SK-N-SH (cell line): ENCODE results near the gene NDFIP1. TPM values are rescaled to one million over a fixed set of nuclear protein-coding genes. Genes with fewer than 3 reads are reported as not detected.

ENCODE experiments used
- CTCF ChIA-PET: fragments of 300-600, 350-600 bp; formaldehyde crosslinking; extraction: SDS; loops from one replicate; lab custom pipeline; 2021; lab: Yijun Ruan, JAX
- POLR2A ChIA-PET: fragments of 350-600 bp; sonication (Branson Sonifier 250); formaldehyde crosslinking; extraction: SDS; loops from one replicate; lab custom pipeline; 2020; ENCODE audit warnings: antibody characterized with exemption, inconsistent platforms; lab: Yijun Ruan, JAX
- DNase-seq: peaks from one replicate; pipeline ENCODE4 v3.0.0; 2012
- H2AFZ ChIP-seq: fragments of 200-600 bp; sonication (generic); 2 replicates; pipeline ENCODE4 v1.8.1; 2016; ENCODE audit warnings: antibody characterized with exemption, mild to moderate bottlenecking, low read depth
- H3F3A ChIP-seq: fragments of 200-600 bp; sonication (generic); replicated peaks from 2 replicates; pipeline ENCODE3; 2016; ENCODE audit warnings: antibody characterized with exemption, mild to moderate bottlenecking; ENCODE audit not compliant: insufficient read depth
- H3K27ac ChIP-seq, 2 experiments: fragments of 200-500 bp in 1 of 2; fragments of 200-600 bp in 1 of 2; sonication (Bioruptor generic) in 1 of 2; sonication (generic), shearing (Covaris generic) in 1 of 2; 2 replicates each; pipeline versions ENCODE4 v1.5.1 to v1.6.1; 2014 to 2016; ENCODE audit warnings: low read depth in 2 of 2, inconsistent platforms in 1 of 2, low read length in 1 of 2, mild to moderate bottlenecking in 1 of 2, mixed read lengths in 1 of 2
- H3K27me3 ChIP-seq: fragments of 200-600 bp; sonication (generic), shearing (Covaris generic); 2 replicates; pipeline ENCODE4 v1.6.1; 2016; ENCODE audit warnings: mixed run types; ENCODE audit not compliant: insufficient read depth
- H3K36me3 ChIP-seq, 2 experiments: fragments of 200-500 bp in 1 of 2; fragments of 200-600 bp in 1 of 2; sonication (Bioruptor generic) in 1 of 2; sonication (generic) in 1 of 2; replicated peaks in 1 of 2; 2 replicates each; pipeline versions ENCODE3 to v1.5.1; 2014 to 2016; ENCODE audit warnings: low read length in 1 of 2, mild to moderate bottlenecking in 1 of 2; ENCODE audit not compliant: insufficient read depth in 2 of 2, control insufficient read depth in 1 of 2
- H3K4me1 ChIP-seq, 2 experiments: fragments of 200-500 bp in 1 of 2; fragments of 200-600 bp in 1 of 2; sonication (Bioruptor generic) in 1 of 2; sonication (generic), shearing (Covaris generic) in 1 of 2; 2 replicates each; pipeline versions ENCODE4 v1.5.1 to v1.6.1; 2014 to 2016; ENCODE audit warnings: low read depth in 1 of 2, low read length in 1 of 2, mixed run types in 1 of 2; ENCODE audit not compliant: insufficient read depth in 2 of 2, control insufficient read depth in 1 of 2
- H3K4me2 ChIP-seq: fragments of 200-600 bp; sonication (generic), shearing (Covaris generic); 2 replicates; pipeline ENCODE4 v1.6.1; 2017; ENCODE audit warnings: mixed run types
- H3K4me3 ChIP-seq, 2 experiments: fragments of 200-500 bp in 1 of 2; fragments of 200-600 bp in 1 of 2; sonication (Bioruptor generic) in 1 of 2; sonication (generic), shearing (Covaris generic) in 1 of 2; 2 replicates each; pipeline versions ENCODE4 v1.5.1 to v1.8.1; 2014 to 2016; ENCODE audit warnings: low read depth in 2 of 2, inconsistent platforms in 1 of 2, low read length in 1 of 2, mild to moderate bottlenecking in 1 of 2, mixed read lengths in 1 of 2, moderate library complexity in 1 of 2
- H3K79me2 ChIP-seq: fragments of 200-600 bp; sonication (generic); 2 replicates; pipeline ENCODE4 v1.8.1; 2017; ENCODE audit warnings: mild to moderate bottlenecking; ENCODE audit not compliant: insufficient read depth
- H3K9ac ChIP-seq: fragments of 200-600 bp; sonication (generic); 2 replicates; pipeline ENCODE4 v1.6.1; 2017; ENCODE audit warnings: mixed run types
- H3K9me2 ChIP-seq: fragments of 200-600 bp; sonication (generic); 2 replicates; pipeline ENCODE4 v1.6.1; 2017; ENCODE audit warnings: mixed run types
- H3K9me3 ChIP-seq: fragments of 200-600 bp; sonication (generic); 2 replicates; pipeline ENCODE4 v1.6.1; 2017; ENCODE audit warnings: mixed run types, mild to moderate bottlenecking, moderate library complexity
- H4K20me1 ChIP-seq: fragments of 200-600 bp; sonication (generic); 2 replicates; pipeline ENCODE4 v1.6.1; 2017; ENCODE audit warnings: mild to moderate bottlenecking, mixed run types; ENCODE audit not compliant: insufficient read depth
- CHD2 ChIP-seq: fragments of 150-350 bp; IDR thresholded peaks from 2 replicates; pipeline ENCODE4 v1.6.1; 2018; ENCODE audit warnings: low read length; ENCODE audit not compliant: partially characterized antibody
- EZH2phosphoT487 ChIP-seq: fragments of 200-600 bp; sonication (generic); IDR thresholded peaks from 2 replicates; pipeline ENCODE4 v1.6.1; 2017; ENCODE audit warnings: low read depth, mixed run types, mild to moderate bottlenecking, antibody characterized with exemption, moderate library complexity, borderline replicate concordance
- FOSL2 ChIP-seq: IDR thresholded peaks from 2 replicates; pipeline ENCODE4 v1.4.0; 2012; ENCODE audit warnings: low read depth, mild to moderate bottlenecking, moderate library complexity, borderline replicate concordance
- FOXJ3 ChIP-seq: sonication (generic); formaldehyde crosslinking; IDR thresholded peaks from 2 replicates; pipeline ENCODE4 v1.5.1; 2020; ENCODE audit warnings: mild to moderate bottlenecking, missing genetic modification reagents
- FOXM1 ChIP-seq: IDR thresholded peaks from 2 replicates; pipeline ENCODE4 v1.4.0; 2012; ENCODE audit warnings: low read depth, mild to moderate bottlenecking
- GABPA ChIP-seq: IDR thresholded peaks from 2 replicates; pipeline ENCODE4 v1.4.0; 2012; ENCODE audit warnings: low read depth, mild to moderate bottlenecking
- GATA2 ChIP-seq: sonication (generic); formaldehyde crosslinking; IDR thresholded peaks from 2 replicates; pipeline ENCODE4 v1.5.0; 2020; ENCODE audit warnings: mild to moderate bottlenecking, missing genetic modification reagents
- JUND ChIP-seq: IDR thresholded peaks from 2 replicates; pipeline ENCODE4 v1.4.0; 2012
- MAX ChIP-seq: IDR thresholded peaks from 2 replicates; pipeline ENCODE4 v1.4.0; 2012; ENCODE audit warnings: low read depth
- MXI1 ChIP-seq: IDR thresholded peaks from 2 replicates; pipeline ENCODE4 v1.6.1; 2012; ENCODE audit warnings: mild to moderate bottlenecking, low read depth, low read length, improper control_type of control experiment
- NRF1 ChIP-seq: IDR thresholded peaks from 2 replicates; pipeline ENCODE4 v1.6.1; 2012; ENCODE audit warnings: low read depth, mild to moderate bottlenecking, low read length
- RAD21 ChIP-seq: IDR thresholded peaks from 2 replicates; pipeline ENCODE4 v1.6.1; 2012; ENCODE audit warnings: mild to moderate bottlenecking, low read length
- RFX5 ChIP-seq: IDR thresholded peaks from 2 replicates; pipeline ENCODE4 v1.6.1; 2012; ENCODE audit warnings: mild to moderate bottlenecking, improper control_type of control experiment, low read length
- RXRA ChIP-seq: IDR thresholded peaks from 2 replicates; pipeline ENCODE4 v1.4.0; 2012; ENCODE audit warnings: low read depth, mild to moderate bottlenecking, borderline replicate concordance
- SIN3A ChIP-seq: IDR thresholded peaks from 2 replicates; pipeline ENCODE4 v1.6.1; 2012; ENCODE audit warnings: low read depth, mild to moderate bottlenecking, low read length, moderate library complexity, borderline replicate concordance
- TCF12 ChIP-seq: IDR thresholded peaks from 2 replicates; pipeline ENCODE4 v1.4.0; 2012
- TEAD4 ChIP-seq: IDR thresholded peaks from 2 replicates; pipeline ENCODE4 v1.4.0; 2012; ENCODE audit warnings: mild to moderate bottlenecking, borderline replicate concordance; ENCODE audit not compliant: insufficient read depth
- WGBS: methylation state at CpG from one replicate; pipeline ENCODE4 v1.1.6; 2017; ENCODE audit warnings: low lambda C conversion rate; 5-methylcytosine and 5-hydroxymethylcytosine counted together
- polyA plus RNA-seq, 3 experiments: library from polyadenylated mRNA; depleted of rRNA; stranded (reverse); fragments of >200 nt; gene quantifications; 2 replicates each; pipeline ENCODE4 v1.2.3, GENCODE V29; 2012
- TF ChIP-seq, protein P1 (sequence below): IDR thresholded peaks from 2 replicates; pipeline ENCODE4 v1.4.0; 2012; ENCODE audit warnings: low read depth, borderline replicate concordance
- TF ChIP-seq, protein P2 (sequence below): IDR thresholded peaks from 2 replicates; pipeline ENCODE4 v1.4.0; 2012; ENCODE audit warnings: low read depth, borderline replicate concordance
- TF ChIP-seq, protein P3 (sequence below): fragments of 200-600 bp; sonication (generic); IDR thresholded peaks from 2 replicates; pipeline ENCODE4 v1.6.1; 2017; ENCODE audit warnings: antibody characterized with exemption, mild to moderate bottlenecking, moderate library complexity
- TF ChIP-seq, protein P4 (sequence below): fragments of 150-350 bp; IDR thresholded peaks from 2 replicates; pipeline ENCODE4 v1.6.1; 2017; ENCODE audit warnings: antibody characterized with exemption, low read length, low read depth, borderline replicate concordance

NDFIP1 gene
- polyA plus RNA-seq, 1 of the 3 experiments (the other 2 are of a cell fraction) = 40.0 TPM

- Histone ChIP-seq H3K27me3 (no peaks in the 10 kb centered on the region), H3K4me1 (peaks cover 2 to 9% of the 10 kb centered on the region in 2 experiments; a peak in 2 of 4 replicates), H3K9ac (no peak overlapping the region)
- no peak for TF ChIP-seq SIN3A
- TF ChIP-seq FOSL2 = 0 out of 2 replicates have a peak, but pooled peaks have one; percentile 11
- no peak for TF ChIP-seq EZH2phosphoT487
- no peak for TF ChIP-seq RXRA
- TF ChIP-seq GABPA = no peak
- no peak for TF ChIP-seq MAX
- no peak for TF ChIP-seq NRF1
- TF ChIP-seq, all 33 proteins: peak for 1
- no peak overlapping the region for H2AFZ ChIP-seq
- peaks cover 98% of the 10 kb centered on the region for H4K20me1 ChIP-seq
- no peak for DNase-seq
- no peak overlapping the region for H3K4me2 ChIP-seq
- H3K27ac ChIP-seq = 0 out of 4 replicates have a peak overlapping the region, but pooled peaks of 1 of the 2 experiments have one; percentile 5
- no peaks in the 10 kb centered on the region for H3K9me2 ChIP-seq
- H3K36me3 ChIP-seq = peaks cover 7 to 10% of the 10 kb centered on the region in 2 experiments
- ChIA-PET POLR2A (no interaction called here), CTCF (interaction anchor here (0.7 to 1.8 kb wide), 3 partner anchors 91 to 433 kb away, joined by 3 read pairs; no protein-coding TSS in a partner anchor)
- H3K9me3 ChIP-seq = no peaks in the 10 kb centered on the region
- peaks cover 8% of the 10 kb centered on the region for H3F3A ChIP-seq
- 97% methylated on average over 4 of the region's 4 CpGs for WGBS
- H3K79me2 ChIP-seq = peaks cover 99% of the 10 kb centered on the region
- H3K4me3 ChIP-seq = no peak overlapping the region
Observed at GRCh38 chr5:142115937-142116614, 7.5 kb downstream of the NDFIP1 start.

DNA sequence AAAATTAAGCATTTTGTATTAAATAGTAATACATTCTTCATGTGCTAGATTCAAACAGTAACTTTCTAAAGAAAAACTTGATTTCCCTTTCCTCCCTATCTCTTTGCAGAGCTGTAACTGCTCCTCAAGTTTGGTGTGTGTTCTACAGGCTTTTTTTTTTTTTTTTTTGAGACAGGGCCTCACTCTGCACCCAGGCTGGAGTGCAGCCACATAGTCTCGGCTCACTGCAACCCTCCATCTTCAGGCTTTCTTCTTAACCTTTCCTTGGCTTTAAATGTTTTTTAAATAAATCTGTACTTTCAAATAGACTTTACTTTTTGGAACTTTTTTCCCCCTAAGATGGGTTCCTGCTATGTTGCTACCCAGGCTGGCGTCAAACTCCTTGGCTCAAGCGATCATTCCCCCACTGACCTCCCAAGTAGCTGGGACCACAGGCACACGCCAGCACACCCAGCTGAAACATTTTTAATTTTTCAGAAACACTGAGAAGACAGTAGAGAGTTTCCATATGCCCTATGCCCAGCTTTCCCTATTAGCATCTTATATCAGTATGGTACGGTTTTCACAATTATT lies 9.1 kb downstream of the NDFIP1 start:
- no peak overlapping the region for H3K27ac ChIP-seq
- no peak overlapping the region for H3K4me2 ChIP-seq
- H3K79me2 ChIP-seq = peaks cover 99% of the 10 kb centered on the region
- no peak overlapping the region for H3K4me3 ChIP-seq
- DNase-seq = no peak
- POLR2A ChIA-PET = no interaction called here
- H4K20me1 ChIP-seq = peaks cover 90% of the 10 kb centered on the region
- peaks cover 15% of the 10 kb centered on the region in 2 experiments for H3K36me3 ChIP-seq
- CTCF ChIA-PET = interaction anchor here (0.8 to 2.1 kb wide), 5 partner anchors 18 to 126 kb away, joined by 3 to 5 read pairs (median 4); no protein-coding TSS in a partner anchor
- H3K27me3 ChIP-seq = no peaks in the 10 kb centered on the region
- H3F3A ChIP-seq = peaks cover 8% of the 10 kb centered on the region
- 96% methylated on average over 5 of the region's 5 CpGs for WGBS
- no peaks in the 10 kb centered on the region for H3K9me2 ChIP-seq
- H3K9me3 ChIP-seq = no peaks in the 10 kb centered on the region
- H2AFZ ChIP-seq = no peak overlapping the region
- H3K4me1 ChIP-seq = peaks cover 0 to 9% of the 10 kb centered on the region in 2 experiments; a peak in 1 of 4 replicates
- H3K9ac ChIP-seq = no peak overlapping the region
- no peak for TF ChIP-seq TEAD4
- TF ChIP-seq, protein P1, sequence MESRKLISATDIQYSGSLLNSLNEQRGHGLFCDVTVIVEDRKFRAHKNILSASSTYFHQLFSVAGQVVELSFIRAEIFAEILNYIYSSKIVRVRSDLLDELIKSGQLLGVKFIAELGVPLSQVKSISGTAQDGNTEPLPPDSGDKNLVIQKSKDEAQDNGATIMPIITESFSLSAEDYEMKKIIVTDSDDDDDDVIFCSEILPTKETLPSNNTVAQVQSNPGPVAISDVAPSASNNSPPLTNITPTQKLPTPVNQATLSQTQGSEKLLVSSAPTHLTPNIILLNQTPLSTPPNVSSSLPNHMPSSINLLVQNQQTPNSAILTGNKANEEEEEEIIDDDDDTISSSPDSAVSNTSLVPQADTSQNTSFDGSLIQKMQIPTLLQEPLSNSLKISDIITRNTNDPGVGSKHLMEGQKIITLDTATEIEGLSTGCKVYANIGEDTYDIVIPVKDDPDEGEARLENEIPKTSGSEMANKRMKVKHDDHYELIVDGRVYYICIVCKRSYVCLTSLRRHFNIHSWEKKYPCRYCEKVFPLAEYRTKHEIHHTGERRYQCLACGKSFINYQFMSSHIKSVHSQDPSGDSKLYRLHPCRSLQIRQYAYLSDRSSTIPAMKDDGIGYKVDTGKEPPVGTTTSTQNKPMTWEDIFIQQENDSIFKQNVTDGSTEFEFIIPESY = no peak
- no peak for TF ChIP-seq TCF12
- no peak for TF ChIP-seq MXI1
- no peak for TF ChIP-seq JUND
- no peak for TF ChIP-seq CHD2
- no peak for TF ChIP-seq GATA2
- TF ChIP-seq GABPA = no peak
- TF ChIP-seq, protein P2, sequence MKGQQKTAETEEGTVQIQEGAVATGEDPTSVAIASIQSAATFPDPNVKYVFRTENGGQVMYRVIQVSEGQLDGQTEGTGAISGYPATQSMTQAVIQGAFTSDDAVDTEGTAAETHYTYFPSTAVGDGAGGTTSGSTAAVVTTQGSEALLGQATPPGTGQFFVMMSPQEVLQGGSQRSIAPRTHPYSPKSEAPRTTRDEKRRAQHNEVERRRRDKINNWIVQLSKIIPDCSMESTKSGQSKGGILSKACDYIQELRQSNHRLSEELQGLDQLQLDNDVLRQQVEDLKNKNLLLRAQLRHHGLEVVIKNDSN = no peak
- TF ChIP-seq FOXJ3 (CRISPR knock-in tag) = no peak
- TF ChIP-seq, protein P3, sequence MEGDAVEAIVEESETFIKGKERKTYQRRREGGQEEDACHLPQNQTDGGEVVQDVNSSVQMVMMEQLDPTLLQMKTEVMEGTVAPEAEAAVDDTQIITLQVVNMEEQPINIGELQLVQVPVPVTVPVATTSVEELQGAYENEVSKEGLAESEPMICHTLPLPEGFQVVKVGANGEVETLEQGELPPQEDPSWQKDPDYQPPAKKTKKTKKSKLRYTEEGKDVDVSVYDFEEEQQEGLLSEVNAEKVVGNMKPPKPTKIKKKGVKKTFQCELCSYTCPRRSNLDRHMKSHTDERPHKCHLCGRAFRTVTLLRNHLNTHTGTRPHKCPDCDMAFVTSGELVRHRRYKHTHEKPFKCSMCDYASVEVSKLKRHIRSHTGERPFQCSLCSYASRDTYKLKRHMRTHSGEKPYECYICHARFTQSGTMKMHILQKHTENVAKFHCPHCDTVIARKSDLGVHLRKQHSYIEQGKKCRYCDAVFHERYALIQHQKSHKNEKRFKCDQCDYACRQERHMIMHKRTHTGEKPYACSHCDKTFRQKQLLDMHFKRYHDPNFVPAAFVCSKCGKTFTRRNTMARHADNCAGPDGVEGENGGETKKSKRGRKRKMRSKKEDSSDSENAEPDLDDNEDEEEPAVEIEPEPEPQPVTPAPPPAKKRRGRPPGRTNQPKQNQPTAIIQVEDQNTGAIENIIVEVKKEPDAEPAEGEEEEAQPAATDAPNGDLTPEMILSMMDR = no peak
- TF ChIP-seq RXRA = no peak
- TF ChIP-seq, protein P4, sequence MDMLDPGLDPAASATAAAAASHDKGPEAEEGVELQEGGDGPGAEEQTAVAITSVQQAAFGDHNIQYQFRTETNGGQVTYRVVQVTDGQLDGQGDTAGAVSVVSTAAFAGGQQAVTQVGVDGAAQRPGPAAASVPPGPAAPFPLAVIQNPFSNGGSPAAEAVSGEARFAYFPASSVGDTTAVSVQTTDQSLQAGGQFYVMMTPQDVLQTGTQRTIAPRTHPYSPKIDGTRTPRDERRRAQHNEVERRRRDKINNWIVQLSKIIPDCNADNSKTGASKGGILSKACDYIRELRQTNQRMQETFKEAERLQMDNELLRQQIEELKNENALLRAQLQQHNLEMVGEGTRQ = no peak
- no peak for TF ChIP-seq FOXM1
- TF ChIP-seq RFX5 = no peak
- TF ChIP-seq RAD21 = no peak
